ENCODE measurements around the gene SEC62.

The SEC62 gene

GRCh38 chr3:169984292-169984691, 17.7 kb downstream of the SEC62 start:
- H3K9ac ChIP-seq = no peak overlapping the region
- H3K79me2 ChIP-seq (ENCODE audit: insufficient read depth, low read depth) = no peaks in the 10 kb centered on the region
- no peak overlapping the region for H2AFZ ChIP-seq (ENCODE audit: low read depth)
- H3K27ac ChIP-seq = no peak overlapping the region
- no peaks in the 10 kb centered on the region for H3K27me3 ChIP-seq (ENCODE audit: insufficient read depth, low read depth)
- H3K36me3 ChIP-seq (ENCODE audit: insufficient read depth) = peaks cover 2% of the 10 kb centered on the region; the same call in 1 of the 2 replicates
- TF ChIP-seq CTCF (conservative IDR thresholded peaks at IDR 0.05; ENCODE audit: low read depth, low read length) = no peak
- H3K4me1 ChIP-seq (ENCODE audit: low read depth, poor library complexity, severe bottlenecking) = no peaks in the 10 kb centered on the region
- no peak overlapping the region for H3K4me3 ChIP-seq (IDR thresholded peaks at IDR 0.05; ENCODE audit: insufficient read depth, low read depth, low read length)
- no peak overlapping the region for H3K4me2 ChIP-seq
- H4K20me1 ChIP-seq (ENCODE audit: insufficient read depth) = no peaks in the 10 kb centered on the region

GRCh38 chr3:169990431-169990830, 23.8 kb downstream of the SEC62 start:
- no peaks in the 10 kb centered on the region for H3K4me1 ChIP-seq (ENCODE audit: low read depth, poor library complexity, severe bottlenecking)
- no peak overlapping the region for H3K27ac ChIP-seq
- no peak overlapping the region for H3K4me2 ChIP-seq
- no peaks in the 10 kb centered on the region for H3K27me3 ChIP-seq (ENCODE audit: insufficient read depth, low read depth)
- no peak for TF ChIP-seq CTCF (conservative IDR thresholded peaks at IDR 0.05; ENCODE audit: low read depth, low read length)
- no peak overlapping the region for H3K4me3 ChIP-seq (IDR thresholded peaks at IDR 0.05; ENCODE audit: insufficient read depth, low read depth, low read length)
- no peaks in the 10 kb centered on the region for H3K79me2 ChIP-seq (ENCODE audit: insufficient read depth, low read depth)
- H3K9ac ChIP-seq = no peak overlapping the region
- no peaks in the 10 kb centered on the region for H4K20me1 ChIP-seq (ENCODE audit: insufficient read depth)
- no peak overlapping the region for H2AFZ ChIP-seq (ENCODE audit: low read depth)
- H3K36me3 ChIP-seq (ENCODE audit: insufficient read depth) = no peaks in the 10 kb centered on the region; the same call in 1 of the 2 replicates

- H3K79me2 ChIP-seq (ENCODE audit: insufficient read depth, low read depth) = no peaks in the 10 kb centered on the region
- H3K4me1 ChIP-seq (ENCODE audit: low read depth, poor library complexity, severe bottlenecking) = no peaks in the 10 kb centered on the region
- no peak for TF ChIP-seq CTCF (conservative IDR thresholded peaks at IDR 0.05; ENCODE audit: low read depth, low read length)
- no peak overlapping the region for H3K9ac ChIP-seq
- no peaks in the 10 kb centered on the region for H3K27me3 ChIP-seq (ENCODE audit: insufficient read depth, low read depth)
- H3K4me3 ChIP-seq (IDR thresholded peaks at IDR 0.05; ENCODE audit: insufficient read depth, low read depth, low read length) = no peak overlapping the region
- no peak overlapping the region for H3K4me2 ChIP-seq
- no peak overlapping the region for H2AFZ ChIP-seq (ENCODE audit: low read depth)
- H3K27ac ChIP-seq = no peak overlapping the region
- no peaks in the 10 kb centered on the region for H4K20me1 ChIP-seq (ENCODE audit: insufficient read depth)
- H3K36me3 ChIP-seq (ENCODE audit: insufficient read depth) = no peaks in the 10 kb centered on the region; the same call in 1 of the 2 replicates
These were observed 25.5 kb downstream of the SEC62 start for GRCh38 chr3:169992156-169992555.

- H3K9ac ChIP-seq = no peak overlapping the region
- H3K4me3 ChIP-seq (IDR thresholded peaks at IDR 0.05; ENCODE audit: insufficient read depth, low read depth, low read length) = no peak overlapping the region
- peaks cover 3% of the 10 kb centered on the region for H3K4me1 ChIP-seq (ENCODE audit: low read depth, poor library complexity, severe bottlenecking)
- H3K27me3 ChIP-seq (ENCODE audit: insufficient read depth, low read depth) = no peaks in the 10 kb centered on the region
- no peaks in the 10 kb centered on the region; the same call in 1 of the 2 replicates for H3K36me3 ChIP-seq (ENCODE audit: insufficient read depth)
- H3K4me2 ChIP-seq = no peak overlapping the region
- H4K20me1 ChIP-seq (ENCODE audit: insufficient read depth) = no peaks in the 10 kb centered on the region
- no peak overlapping the region for H3K27ac ChIP-seq
- no peak for TF ChIP-seq CTCF (conservative IDR thresholded peaks at IDR 0.05; ENCODE audit: low read depth, low read length)
- no peak overlapping the region for H2AFZ ChIP-seq (ENCODE audit: low read depth)
- H3K79me2 ChIP-seq (ENCODE audit: insufficient read depth, low read depth) = no peaks in the 10 kb centered on the region
These were observed 26.2 kb downstream of the SEC62 start for GRCh38 chr3:169992781-169993180.
